ENCODE results near the gene DEFB129.
"Not testable (repeated sequence)": the region's sequence is repeated elsewhere in the genome, so short reads cannot be mapped to it uniquely, and the experiment has no call there.

DEFB129 gene

DNA sequence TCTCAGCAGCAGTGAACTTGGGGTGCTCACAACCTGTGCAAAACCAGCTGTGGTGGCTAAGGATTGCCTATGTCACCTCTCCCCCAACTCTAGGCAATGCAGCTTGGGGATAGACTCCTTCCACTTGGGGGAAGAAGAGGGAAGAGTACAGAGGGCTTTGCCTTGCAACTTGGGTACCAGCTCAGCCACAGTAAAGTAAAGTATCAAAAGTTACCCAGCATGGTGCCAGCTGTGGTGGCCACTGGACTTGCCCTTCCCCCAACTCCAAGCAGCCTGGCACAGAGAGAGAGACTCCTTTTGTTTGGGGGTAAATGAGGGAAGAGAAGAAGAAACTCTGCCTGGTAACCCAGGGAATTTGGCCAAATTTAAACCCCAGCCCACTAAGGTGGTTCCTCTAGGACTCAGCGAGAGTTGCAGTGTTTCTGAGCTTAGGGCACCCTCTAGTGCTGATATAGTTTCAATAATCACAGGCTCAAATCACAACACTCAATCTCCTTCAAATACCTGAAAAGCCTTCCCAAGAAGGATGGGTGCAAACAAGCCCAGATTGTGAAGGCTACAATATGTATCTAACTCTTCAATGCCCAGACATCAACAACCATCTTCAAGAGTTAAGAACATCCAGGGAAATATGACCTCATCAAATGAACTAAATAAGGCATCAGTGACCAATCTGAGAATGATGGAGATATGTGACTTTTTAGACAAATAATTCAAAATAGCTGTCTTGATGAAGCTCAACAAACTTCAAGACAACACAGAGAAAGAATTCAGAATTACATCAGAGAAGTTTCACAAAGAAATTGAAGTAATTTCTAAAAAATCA lies 7.6 kb upstream of the DEFB129 start:
- peaks cover 0 to 9% of the 10 kb centered on the region in 2 donors for H3K27me3 ChIP-seq
- H3K4me3 ChIP-seq, result no peak overlapping the region
- intact Hi-C loops (cut with DNase I; ENCODE audit: low total_unique reads), result no loop called here
- TF ChIP-seq, protein P1, sequence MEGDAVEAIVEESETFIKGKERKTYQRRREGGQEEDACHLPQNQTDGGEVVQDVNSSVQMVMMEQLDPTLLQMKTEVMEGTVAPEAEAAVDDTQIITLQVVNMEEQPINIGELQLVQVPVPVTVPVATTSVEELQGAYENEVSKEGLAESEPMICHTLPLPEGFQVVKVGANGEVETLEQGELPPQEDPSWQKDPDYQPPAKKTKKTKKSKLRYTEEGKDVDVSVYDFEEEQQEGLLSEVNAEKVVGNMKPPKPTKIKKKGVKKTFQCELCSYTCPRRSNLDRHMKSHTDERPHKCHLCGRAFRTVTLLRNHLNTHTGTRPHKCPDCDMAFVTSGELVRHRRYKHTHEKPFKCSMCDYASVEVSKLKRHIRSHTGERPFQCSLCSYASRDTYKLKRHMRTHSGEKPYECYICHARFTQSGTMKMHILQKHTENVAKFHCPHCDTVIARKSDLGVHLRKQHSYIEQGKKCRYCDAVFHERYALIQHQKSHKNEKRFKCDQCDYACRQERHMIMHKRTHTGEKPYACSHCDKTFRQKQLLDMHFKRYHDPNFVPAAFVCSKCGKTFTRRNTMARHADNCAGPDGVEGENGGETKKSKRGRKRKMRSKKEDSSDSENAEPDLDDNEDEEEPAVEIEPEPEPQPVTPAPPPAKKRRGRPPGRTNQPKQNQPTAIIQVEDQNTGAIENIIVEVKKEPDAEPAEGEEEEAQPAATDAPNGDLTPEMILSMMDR (IDR thresholded peaks at IDR 0.05), result no peak
- no peak for DNase-seq
- H3K4me1 ChIP-seq, result no peaks in the 10 kb centered on the region
- H3K9me3 ChIP-seq, result no peaks in the 10 kb centered on the region
- no peaks in the 10 kb centered on the region for H3K36me3 ChIP-seq
- no peak overlapping the region for H3K27ac ChIP-seq

DNA sequence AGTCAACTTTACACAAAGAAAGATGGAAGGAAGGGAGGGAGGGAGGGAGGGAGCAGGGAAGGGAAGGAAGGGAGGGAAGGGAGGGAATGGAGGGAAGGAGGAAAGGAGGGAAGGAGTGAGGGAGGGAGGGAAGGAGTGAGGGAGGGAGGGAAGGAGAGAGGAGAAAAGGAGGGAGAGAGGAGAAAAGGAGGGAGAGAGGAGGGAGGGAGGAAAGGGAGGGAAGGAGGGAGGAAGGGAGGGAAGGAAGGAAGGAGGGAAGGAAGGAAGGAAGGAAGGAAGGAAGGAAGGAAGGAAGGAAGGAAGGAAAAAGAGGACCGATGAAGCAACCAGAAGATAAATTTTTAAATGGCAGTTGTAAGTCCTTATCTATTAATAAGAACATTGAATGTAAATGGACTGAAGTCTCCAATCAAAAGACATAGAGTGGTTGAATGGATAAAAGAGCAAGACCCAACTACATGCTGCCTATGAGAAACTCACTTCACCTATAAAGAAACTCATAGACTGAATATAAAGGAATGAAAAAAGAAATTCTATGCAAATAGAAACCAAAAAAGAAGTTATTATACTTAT lies 5.7 kb upstream of the DEFB129 start:
- TF ChIP-seq, protein P1 (IDR thresholded peaks at IDR 0.05), result no peak
- intact Hi-C loops (cut with DNase I; ENCODE audit: low total_unique reads), result no loop called here

DNA sequence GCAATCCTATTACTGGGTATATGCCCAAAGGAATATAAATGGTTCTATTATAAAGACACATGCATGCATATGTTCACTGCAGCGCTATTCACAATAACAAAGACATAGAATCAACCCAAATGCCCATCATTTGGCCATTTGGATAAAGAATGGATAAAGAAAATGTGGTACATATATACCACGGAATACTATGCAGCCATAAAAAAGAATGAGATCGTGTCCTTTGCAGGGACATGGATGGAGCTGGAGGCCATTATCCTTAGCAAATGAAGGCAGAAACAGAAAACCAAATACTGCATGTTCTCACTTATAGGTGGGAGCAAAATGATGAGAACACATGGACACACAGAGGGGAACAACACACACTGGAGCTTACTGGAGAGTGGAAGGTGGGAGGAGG lies 1.2 kb upstream of the DEFB129 start:
- H3K27me3 ChIP-seq; H3K27ac ChIP-seq; H3K4me1 ChIP-seq; H3K9me3 ChIP-seq; intact Hi-C loops (cut with DNase I; ENCODE audit: low total_unique reads); H3K36me3 ChIP-seq; H3K4me3 ChIP-seq; DNase-seq: not testable (repeated sequence)

More for the DNA sequence above, 5.7 kb upstream of the DEFB129 start:
- DNase-seq, result no peak
- no peaks in the 10 kb centered on the region for H3K36me3 ChIP-seq
- H3K27ac ChIP-seq, result no peak overlapping the region
- no peak overlapping the region for H3K4me3 ChIP-seq
- peaks cover 0 to 9% of the 10 kb centered on the region in 2 donors for H3K27me3 ChIP-seq
- H3K9me3 ChIP-seq, result no peaks in the 10 kb centered on the region
- H3K4me1 ChIP-seq, result no peaks in the 10 kb centered on the region

DNA sequence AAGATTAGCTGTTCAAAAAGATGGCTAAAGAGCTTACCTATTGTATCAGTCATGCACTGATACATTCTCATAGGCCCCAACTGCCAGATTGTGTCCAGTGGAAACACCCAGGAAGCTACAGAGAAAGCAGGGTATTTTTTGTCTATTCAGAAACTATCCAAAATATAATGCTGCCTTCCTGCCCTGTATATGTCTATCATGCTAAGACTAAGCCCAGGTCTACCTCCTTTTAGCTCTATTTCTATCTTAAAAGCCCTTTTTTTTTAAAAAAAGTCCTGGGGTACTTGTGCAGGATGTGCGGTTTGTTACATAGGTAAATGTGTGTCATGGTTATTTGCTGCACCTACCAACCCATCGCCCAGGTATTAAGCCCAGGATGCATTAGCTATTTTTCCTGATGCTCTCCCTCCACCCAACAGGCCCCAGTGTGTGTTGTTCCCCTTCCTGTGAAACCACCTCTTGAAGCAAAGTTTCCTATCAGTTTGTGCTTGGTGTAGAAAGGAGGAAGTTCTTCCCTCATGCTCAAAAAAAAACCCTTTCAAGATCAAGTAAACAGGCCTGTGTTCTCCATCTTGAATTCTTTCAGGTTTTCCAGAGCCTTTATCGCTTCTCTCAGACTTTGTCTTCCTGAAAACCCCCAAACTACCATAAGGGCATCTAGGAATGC lies 514 bp downstream of the DEFB129 start:
- no peak for DNase-seq
- H3K27ac ChIP-seq, result no peak overlapping the region
- intact Hi-C loops (cut with DNase I; ENCODE audit: low total_unique reads), result no loop called here

DNA sequence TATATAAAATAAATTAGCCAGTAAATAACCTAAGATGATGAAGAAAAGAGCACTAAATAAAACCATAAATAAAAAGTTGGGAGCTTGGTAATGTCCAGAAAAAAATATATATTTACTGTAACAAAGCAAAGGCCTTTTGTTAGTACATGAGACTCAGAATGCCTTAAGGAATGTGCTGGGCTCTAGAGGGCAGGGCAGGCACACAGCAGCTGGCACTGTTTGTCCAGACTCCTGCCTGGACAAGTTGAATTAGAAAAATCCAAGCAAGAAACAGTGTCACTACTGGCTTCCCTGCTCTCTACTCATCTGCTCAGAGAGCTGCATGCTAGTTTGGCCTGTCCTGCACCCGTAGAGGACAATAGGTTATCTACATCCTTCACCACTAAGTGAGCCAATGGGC lies 8.8 kb downstream of the DEFB129 start:
- Histone ChIP-seq H3K27ac (no peak overlapping the region), H3K4me3 (no peak overlapping the region), H3K4me1 (no peaks in the 10 kb centered on the region), H3K36me3 (no peaks in the 10 kb centered on the region), H3K27me3 (peaks cover 0 to 4% of the 10 kb centered on the region in 2 donors), H3K9me3 (no peaks in the 10 kb centered on the region)
- TF ChIP-seq, protein P1 (IDR thresholded peaks at IDR 0.05), result no peak
- no peak for DNase-seq
- intact Hi-C loops (cut with DNase I; ENCODE audit: low total_unique reads), result no loop called here

More for the DNA sequence above, 514 bp downstream of the DEFB129 start:
- Histone ChIP-seq H3K4me3 (no peak overlapping the region), H3K9me3 (no peaks in the 10 kb centered on the region), H3K27me3 (peaks cover 0 to 5% of the 10 kb centered on the region in 2 donors), H3K36me3 (no peaks in the 10 kb centered on the region), H3K4me1 (no peaks in the 10 kb centered on the region)
- TF ChIP-seq, protein P1 (IDR thresholded peaks at IDR 0.05), result no peak

DNA sequence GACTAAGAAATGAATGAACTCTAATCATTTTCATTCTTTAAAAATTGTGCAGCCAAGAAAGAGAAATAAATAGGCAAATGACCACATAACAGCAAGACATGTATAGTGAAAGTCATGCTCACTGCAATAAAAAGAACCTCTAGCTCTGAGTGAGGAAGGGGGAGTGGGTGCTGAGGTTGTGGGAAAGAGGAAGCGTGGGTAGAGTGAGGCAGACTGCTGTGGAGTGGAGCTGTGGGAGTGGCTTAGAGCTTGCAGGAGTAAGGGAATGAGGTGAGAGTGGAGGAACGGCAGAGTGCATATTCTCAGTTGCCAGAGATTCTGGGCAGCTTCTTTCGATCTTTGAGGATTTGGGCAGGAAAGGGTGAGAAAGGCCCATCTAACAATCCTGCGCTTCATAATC lies 10.4 kb downstream of the DEFB129 start:
- TF ChIP-seq, protein P1 (IDR thresholded peaks at IDR 0.05), result no peak
- intact Hi-C loops (cut with DNase I; ENCODE audit: low total_unique reads), result no loop called here
- Histone ChIP-seq H3K27ac (no peak overlapping the region), H3K4me1 (no peaks in the 10 kb centered on the region), H3K9me3 (no peaks in the 10 kb centered on the region), H3K27me3 (peaks cover 0 to 4% of the 10 kb centered on the region in 2 donors), H3K36me3 (no peaks in the 10 kb centered on the region), H3K4me3 (no peak overlapping the region)
- no peak for DNase-seq

All from tibial artery (tissue), 4 donors.